DND-41 (cell line): ENCODE measurements around the gene RHD.

Source experiments
- CTCF ChIP-seq: IDR thresholded peaks from 2 replicates; pipeline ENCODE4 v1.5.1; 2012; ENCODE audit warnings: borderline replicate concordance, low read length, moderate library complexity, mild to moderate bottlenecking; ENCODE audit not compliant: poor library complexity, severe bottlenecking; ENCODE audit errors: extremely low read depth
- EZH2 ChIP-seq: IDR thresholded peaks from 3 replicates; pipeline ENCODE4 v1.6.1; 2012; ENCODE audit warnings: borderline replicate concordance, low read depth, mild to moderate bottlenecking, moderate library complexity, low read length, inconsistent platforms; ENCODE audit not compliant: severe bottlenecking

- no peak for TF ChIP-seq CTCF
- TF ChIP-seq EZH2: no peak
These were observed 15.1 kb upstream of the RHD start for GRCh38 chr1:25257196-25257595.
